Tibial nerve (tissue), 4 donors: ENCODE measurements around the gene SIPA1L3. TPM values are rescaled to one million over a fixed set of nuclear protein-coding genes. Genes with fewer than 3 reads are reported as not detected.

Experiments
- DNase-seq, 2 donors: peaks; one replicate each; pipeline ENCODE4 v3.0.0-alpha.2; 2019; ENCODE audit warnings: low spot score in 2 of 2
- H3K27ac ChIP-seq, 4 donors: fragments of 200-600 bp; sonication (generic) in 3 of 4; one replicate each; pipeline ENCODE4 v1.5.1; 2017 to 2019; ENCODE audit warnings: mild to moderate bottlenecking in 1 of 4
- H3K27me3 ChIP-seq, 2 donors: fragments of 200-600 bp; sonication (generic) in 1 of 2; one replicate each; pipeline versions ENCODE4 v1.5.1 to v1.6.0; 2017 to 2019
- H3K36me3 ChIP-seq, 3 donors: fragments of 200-600 bp; sonication (generic); one replicate each; pipeline ENCODE4 v1.5.1; 2018 to 2019
- H3K4me1 ChIP-seq, 4 donors: fragments of 200-600 bp; sonication (generic) in 3 of 4; one replicate each; pipeline ENCODE4 v1.5.1; 2017 to 2019
- H3K4me3 ChIP-seq, 4 donors: fragments of 200-600 bp; sonication (generic) in 3 of 4; one replicate each; pipeline ENCODE4 v1.5.1; 2017 to 2019; ENCODE audit warnings: mild to moderate bottlenecking in 1 of 4, moderate library complexity in 1 of 4
- H3K9me3 ChIP-seq, 4 donors: fragments of 200-600 bp; sonication (generic) in 3 of 4; one replicate each; pipeline ENCODE4 v1.5.1; 2017 to 2019
- CTCF ChIP-seq, 5 experiments: fragments of 200-600 bp in 3 of 5; fragments of 450-650 bp in 2 of 5; sonication (generic) in 3 of 5; IDR thresholded peaks; one replicate each; pipeline ENCODE4 v1.5.1; 2016 to 2019; ENCODE audit warnings: antibody characterized with exemption in 5 of 5, mild to moderate bottlenecking in 3 of 5, moderate library complexity in 2 of 5
- EP300 ChIP-seq, 2 donors: sonication (generic); formaldehyde crosslinking; IDR thresholded peaks; one replicate each; pipeline ENCODE4 v1.6.1; 2017; ENCODE audit warnings: antibody characterized with exemption in 2 of 2, mild to moderate bottlenecking in 1 of 2
- POLR2A ChIP-seq, 2 donors: fragments of 450-650 bp; IDR thresholded peaks; one replicate each; pipeline ENCODE4 v1.6.1; 2017; ENCODE audit warnings: antibody characterized with exemption in 2 of 2, mild to moderate bottlenecking in 2 of 2, moderate library complexity in 2 of 2
- WGBS, 2 donors: methylation state at CpG; one replicate each; pipeline ENCODE4 v1.1.5; 2018; 5-methylcytosine and 5-hydroxymethylcytosine counted together
- total RNA-seq, 4 donors: library from RNA; depleted of rRNA; stranded (reverse); fragments of >200 nt; gene quantifications; one replicate each; pipeline ENCODE4 v1.1.0, GENCODE V29; 2016

The SIPA1L3 gene
- total RNA-seq, 4 donors from 2014 or later: 8.3 to 43.9 (median 17.0) TPM

GRCh38 chr19:38231918-38232317 lies 324.9 kb downstream of the SIPA1L3 start:
- Histone ChIP-seq H3K36me3 (no peaks in the 10 kb centered on the region), H3K4me3 (no peak overlapping the region), H3K27me3 (peaks cover 0 to 74% of the 10 kb centered on the region in 2 donors), H3K27ac (no peak overlapping the region), H3K9me3 (no peaks in the 10 kb centered on the region), H3K4me1 (peaks cover 0 to 19% (median 15%) of the 10 kb centered on the region in 4 donors)
- DNase-seq: no peak
- 87 to 95% methylated on average over 7 of the region's 7 CpGs for WGBS, 2 donors
- no peak for TF ChIP-seq CTCF (IDR thresholded peaks at IDR 0.05)
- TF ChIP-seq EP300 (IDR thresholded peaks at IDR 0.05): no peak
- no peak for TF ChIP-seq POLR2A (IDR thresholded peaks at IDR 0.05)

GRCh38 chr19:38233740-38234251 lies 326.8 kb downstream of the SIPA1L3 start:
- peaks cover 0 to 55% of the 10 kb centered on the region in 2 donors for H3K27me3 ChIP-seq
- peak; percentile 61 to 81 for DNase-seq
- no peaks in the 10 kb centered on the region for H3K9me3 ChIP-seq
- no peak overlapping the region for H3K27ac ChIP-seq
- H3K36me3 ChIP-seq: no peaks in the 10 kb centered on the region
- H3K4me3 ChIP-seq: no peak overlapping the region
- H3K4me1 ChIP-seq: peaks cover 0 to 10% (median 5%) of the 10 kb centered on the region in 4 donors
- WGBS, 2 donors: 24 to 40% methylated on average over 4 to 7 of the region's 7 CpGs
- TF ChIP-seq CTCF (IDR thresholded peaks at IDR 0.05): peak; percentile 56 to 71 (median 62)
- TF ChIP-seq EP300 (IDR thresholded peaks at IDR 0.05): no peak

GRCh38 chr19:38234615-38235014 lies 327.6 kb downstream of the SIPA1L3 start:
- Histone ChIP-seq H3K27me3 (peaks cover 0 to 49% of the 10 kb centered on the region in 2 donors), H3K36me3 (no peaks in the 10 kb centered on the region), H3K4me3 (no peak overlapping the region), H3K9me3 (no peaks in the 10 kb centered on the region), H3K4me1 (peaks cover 0 to 2% (median 0%) of the 10 kb centered on the region in 4 donors), H3K27ac (no peak overlapping the region)
- DNase-seq: no peak
- WGBS, 2 donors: 92 to 98% methylated on average over 4 of the region's 4 CpGs
- TF ChIP-seq CTCF (IDR thresholded peaks at IDR 0.05) (no peak), POLR2A (IDR thresholded peaks at IDR 0.05) (no peak), EP300 (IDR thresholded peaks at IDR 0.05) (no peak)

- H3K4me3 ChIP-seq: no peak overlapping the region
- no peak for TF ChIP-seq EP300 (IDR thresholded peaks at IDR 0.05)
- TF ChIP-seq POLR2A (IDR thresholded peaks at IDR 0.05): no peak
- TF ChIP-seq CTCF (IDR thresholded peaks at IDR 0.05): no peak
- 38 to 44% methylated on average over 8 of the region's 8 CpGs for WGBS, 2 donors
- H3K36me3 ChIP-seq: no peaks in the 10 kb centered on the region
- no peaks in the 10 kb centered on the region for H3K9me3 ChIP-seq
- DNase-seq: no peak
- H3K27me3 ChIP-seq: peaks cover 0 to 8% of the 10 kb centered on the region in 2 donors
- H3K4me1 ChIP-seq: peaks cover 0 to 6% (median 0%) of the 10 kb centered on the region in 4 donors
- H3K27ac ChIP-seq: no peak overlapping the region
These were observed 332.8 kb downstream of the SIPA1L3 start for GRCh38 chr19:38239816-38240215.

- no peaks in the 10 kb centered on the region for H3K9me3 ChIP-seq
- H3K4me3 ChIP-seq: peak overlapping the region in 1 of 4 donors; percentile 26
- no peak overlapping the region for H3K27ac ChIP-seq
- 77 to 80% methylated on average over 15 of the region's 15 CpGs for WGBS, 2 donors
- peaks cover 0 to 8% of the 10 kb centered on the region in 2 donors for H3K27me3 ChIP-seq
- TF ChIP-seq EP300 (IDR thresholded peaks at IDR 0.05): no peak
- H3K4me1 ChIP-seq: peaks cover 0 to 35% (median 8%) of the 10 kb centered on the region in 4 donors
- H3K36me3 ChIP-seq: no peaks in the 10 kb centered on the region
- no peak for DNase-seq
These were observed 336.3 kb downstream of the SIPA1L3 start for GRCh38 chr19:38243279-38243673.
